CD4-positive, alpha-beta T cell (primary cell): Measurements from ENCODE around the gene POR. TPM values are rescaled to one million over a fixed set of nuclear protein-coding genes. Genes with fewer than 3 reads are reported as not detected.
"Not testable (repeated sequence)": the region's sequence is repeated elsewhere in the genome, so short reads cannot be mapped to it uniquely, and the experiment has no call there.

Experiments
- ATAC-seq: fragments of 200-7000 bp; cut with Tn5 transposase; one replicate; pipeline ENCODE4 v1.10.0; 2022; ENCODE audit warnings: mild to moderate bottlenecking; ENCODE audit not compliant: poor library complexity
- CTCF ChIA-PET: fragments of 350-600 bp; sonication (Branson Sonifier 250); formaldehyde crosslinking; loops from one replicate; lab custom pipeline; 2021; ENCODE audit warnings: antibody characterized with exemption, inconsistent platforms; lab: Charles Lee
- POLR2A ChIA-PET: fragments of 350-600 bp; sonication (Branson Sonifier 250); formaldehyde crosslinking; loops from one replicate; lab custom pipeline; 2021; ENCODE audit warnings: antibody characterized with exemption, inconsistent platforms; lab: Charles Lee
- DNase-seq, 14 experiments: peaks; one replicate each; pipeline ENCODE4 v3.0.0-alpha.2; 2013 to 2020; ENCODE audit warnings: mixed read lengths in 2 of 14
- H3K27ac ChIP-seq, 2 donors: one replicate each; pipeline versions ENCODE4 v1.5.1 to v1.7.0; 2013; ENCODE audit warnings: low read length in 2 of 2, low read depth in 1 of 2, mild to moderate bottlenecking in 1 of 2
- H3K27me3 ChIP-seq, 2 experiments: 1 replicate in 1 of 2; 2 replicates in 1 of 2; pipeline versions ENCODE4 v1.6.1 to v1.7.0; 2013; ENCODE audit warnings: low read length in 2 of 2, control low read depth in 1 of 2, mild to moderate bottlenecking in 1 of 2, moderate library complexity in 1 of 2; ENCODE audit not compliant: insufficient read depth in 2 of 2, control insufficient read depth in 1 of 2
- H3K36me3 ChIP-seq: one replicate; pipeline ENCODE4 v1.6.1; 2013; ENCODE audit warnings: low read length, control low read depth; ENCODE audit not compliant: insufficient read depth
- H3K4me1 ChIP-seq: one replicate; pipeline ENCODE4 v1.6.1; 2013; ENCODE audit warnings: low read length, control low read depth; ENCODE audit not compliant: insufficient read depth
- H3K4me3 ChIP-seq: one replicate; pipeline ENCODE4 v1.5.1; 2013; ENCODE audit warnings: mild to moderate bottlenecking, low read length, moderate library complexity
- H3K9me3 ChIP-seq, 2 experiments: 1 replicate in 1 of 2; 2 replicates in 1 of 2; pipeline versions ENCODE4 v1.6.1 to v1.7.0; 2013; ENCODE audit warnings: low read length in 2 of 2, mild to moderate bottlenecking in 2 of 2, control low read depth in 1 of 2, moderate library complexity in 1 of 2; ENCODE audit not compliant: control insufficient read depth in 1 of 2, insufficient read depth in 1 of 2
- H3K27ac Mint-ChIP-seq: one replicate; pipeline ENCODE4 v1.8.0; 2020; ENCODE audit warnings: mixed read lengths
- H3K27me3 Mint-ChIP-seq: one replicate; pipeline ENCODE4 v1.8.0; 2021; ENCODE audit warnings: mixed read lengths
- H3K36me3 Mint-ChIP-seq: one replicate; pipeline ENCODE4 v1.8.0; 2021; ENCODE audit warnings: low read depth, mixed read lengths
- H3K4me1 Mint-ChIP-seq: one replicate; pipeline ENCODE4 v1.8.0; 2021; ENCODE audit warnings: low read depth, mixed read lengths
- H3K4me3 Mint-ChIP-seq: one replicate; pipeline ENCODE4 v1.8.0; 2020; ENCODE audit warnings: mild to moderate bottlenecking, mixed read lengths
- H3K9me3 Mint-ChIP-seq: one replicate; pipeline ENCODE4 v1.8.0; 2020; ENCODE audit warnings: mixed read lengths
- CTCF ChIP-seq: fragments of 200-600 bp; IDR thresholded peaks from one replicate; pipeline ENCODE4 v1.8.0; 2022; ENCODE audit warnings: antibody characterized with exemption, mild to moderate bottlenecking
- intact Hi-C, 2 experiments: fragments of 100-400 bp; cut with DNase I in 1 of 2; cut with micrococcal nuclease in 1 of 2; formaldehyde crosslinking; loops; one replicate each; pipeline versions ENCODE4 v1.15.1 to v1.9.0; 2023 to 2025; cut with DNase I, micrococcal nuclease
- total RNA-seq, 174 experiments: library from RNA in 2 of 174; stranded (reverse) in 2 of 174; gene quantifications; one replicate each; pipeline ENCODE4 v1.2.3 and lab custom pipeline; 2021 to 2026

POR gene
- total RNA-seq, 2 experiments from 2014 or later: 44.2 to 54.8 TPM

GRCh38 chr7:76009672-76010600 is 95.0 kb downstream of the POR start:
- Mint-ChIP-seq H3K36me3 (peaks cover 34% of the 10 kb centered on the region), H3K4me3 (peak overlapping the region; percentile 54), H3K27ac (peak overlapping the region; percentile 34), H3K27me3 (no peaks in the 10 kb centered on the region), H3K4me1 (peaks cover 34% of the 10 kb centered on the region), H3K9me3 (no peaks in the 10 kb centered on the region)
- no peaks in the 10 kb centered on the region for H3K27me3 ChIP-seq
- POLR2A ChIA-PET: interaction anchor here (2.0 to 4.0 kb wide), 2 partner anchors 10 to 95 kb away, joined by 7 to 16 read pairs; partner anchors contain the start of gene POR
- H3K36me3 ChIP-seq: peaks cover 13% of the 10 kb centered on the region
- no peak overlapping the region for H3K4me3 ChIP-seq
- ATAC-seq (no peak), DNase-seq (no peak)
- no peaks in the 10 kb centered on the region for H3K9me3 ChIP-seq
- no peak for TF ChIP-seq CTCF
- CTCF ChIA-PET: interaction anchor here (3.2 kb wide), 1 partner anchor 10 kb away, joined by 17 read pairs; no protein-coding TSS in a partner anchor
- no peak overlapping the region for H3K27ac ChIP-seq
- peaks cover 29% of the 10 kb centered on the region for H3K4me1 ChIP-seq
- intact Hi-C loops: loop anchor here in 1 of 2 experiments (5.0 kb wide), 1 partner anchor 128 kb away; no protein-coding TSS in a partner anchor

- Histone ChIP-seq H3K27ac (no peak overlapping the region), H3K9me3 (no peaks in the 10 kb centered on the region), H3K36me3 (peaks cover 15% of the 10 kb centered on the region), H3K27me3 (no peaks in the 10 kb centered on the region), H3K4me3 (no peak overlapping the region), H3K4me1 (peaks cover 29% of the 10 kb centered on the region)
- no peak for ATAC-seq
- H3K27ac Mint-ChIP-seq: no peak overlapping the region
- H3K9me3 Mint-ChIP-seq: no peaks in the 10 kb centered on the region
- intact Hi-C loops: no loop called here
- H3K36me3 Mint-ChIP-seq: peaks cover 38% of the 10 kb centered on the region
- H3K4me3 Mint-ChIP-seq: no peak overlapping the region
- DNase-seq: no peak
- ChIA-PET CTCF (interaction anchor here (3.2 kb wide), 1 partner anchor 9 kb away, joined by 17 read pairs; no protein-coding TSS in a partner anchor), POLR2A (interaction anchor here (4.0 kb wide), 1 partner anchor 96 kb away, joined by 16 read pairs; the partner anchor contains the start of gene POR)
- H3K27me3 Mint-ChIP-seq: no peaks in the 10 kb centered on the region
- peaks cover 34% of the 10 kb centered on the region for H3K4me1 Mint-ChIP-seq
- TF ChIP-seq CTCF: no peak
These were observed 96.5 kb downstream of the POR start for GRCh38 chr7:76011442-76011861.

GRCh38 chr7:76016191-76016947 is 101.4 kb downstream of the POR start:
- H3K9me3 ChIP-seq: no peaks in the 10 kb centered on the region

GRCh38 chr7:76018520-76018919 is 103.6 kb downstream of the POR start:
- H3K27ac ChIP-seq, H3K4me3 Mint-ChIP-seq, H3K4me3 ChIP-seq, POLR2A ChIA-PET, H3K27me3 ChIP-seq, intact Hi-C loops, H3K9me3 ChIP-seq, H3K27me3 Mint-ChIP-seq, ATAC-seq, H3K4me1 Mint-ChIP-seq, H3K9me3 Mint-ChIP-seq, H3K27ac Mint-ChIP-seq, DNase-seq: not testable (repeated sequence)
- H3K4me1 ChIP-seq: peaks cover 11% of the 10 kb centered on the region
- CTCF ChIA-PET: interaction anchor here (1.1 kb wide), 1 partner anchor 152 kb away, joined by 3 read pairs; no protein-coding TSS in a partner anchor
- H3K36me3 ChIP-seq: peaks cover 13% of the 10 kb centered on the region
- H3K36me3 Mint-ChIP-seq: peaks cover 61% of the 10 kb centered on the region

More at GRCh38 chr7:76016191-76016947, 101.4 kb downstream of the POR start:
- peaks cover 11% of the 10 kb centered on the region for H3K4me1 ChIP-seq
- peaks cover 15% of the 10 kb centered on the region for H3K36me3 ChIP-seq
- no peaks in the 10 kb centered on the region for H3K27me3 Mint-ChIP-seq
- intact Hi-C loops: no loop called here
- no peaks in the 10 kb centered on the region for H3K9me3 Mint-ChIP-seq
- no peak overlapping the region for H3K27ac ChIP-seq
- H3K27ac Mint-ChIP-seq: no peak overlapping the region
- no peak overlapping the region for H3K4me3 ChIP-seq
- no peaks in the 10 kb centered on the region for H3K27me3 ChIP-seq
- peaks cover 8% of the 10 kb centered on the region for H3K4me1 Mint-ChIP-seq
- H3K36me3 Mint-ChIP-seq: peaks cover 56% of the 10 kb centered on the region
- DNase-seq (no peak), ATAC-seq (no peak)
- no peak for TF ChIP-seq CTCF
- ChIA-PET CTCF (no interaction called here), POLR2A (no interaction called here)
- H3K4me3 Mint-ChIP-seq: no peak overlapping the region
